ENCODE results near the gene GSK3B. TPM values are rescaled to one million over a fixed set of nuclear protein-coding genes. Genes with fewer than 3 reads are reported as not detected.

Gene GSK3B
- total and polyA plus RNA-seq, 2 experiments from 2014 or later: 18.1 to 48.8 TPM

GRCh38 chr3:119790369-119790768, 303.9 kb downstream of the GSK3B start:
- Histone ChIP-seq H3K27me3 (no peaks in the 10 kb centered on the region), H2AFZ (no peak overlapping the region), H3K4me3 (no peak overlapping the region), H3K4me1 (ENCODE audit: insufficient read depth) (peaks cover 6% of the 10 kb centered on the region), H4K20me1 (ENCODE audit: insufficient read depth, poor library complexity, severe bottlenecking) (no peaks in the 10 kb centered on the region), H3K27ac (no peak overlapping the region), H3K9me2 (replicated peaks; ENCODE audit: insufficient read depth) (no peaks in the 10 kb centered on the region), H3K79me2 (no peaks in the 10 kb centered on the region), H3K36me3 (replicated peaks; ENCODE audit: insufficient read depth, low read depth) (no peaks in the 10 kb centered on the region), H3K9me3 (ENCODE audit: low read depth) (no peaks in the 10 kb centered on the region), H3K4me2 (no peak overlapping the region)
- WGBS (ENCODE audit: low lambda C conversion rate, missing lambda C conversion rate): 93% methylated on average over 3 of the region's 3 CpGs
- no peak for TF ChIP-seq EZH2 (IDR thresholded peaks at IDR 0.05; ENCODE audit: borderline replicate concordance)
- no peak for TF ChIP-seq EZH2phosphoT487 (IDR thresholded peaks at IDR 0.05; ENCODE audit: low read depth, severe bottlenecking, unreplicated experiment)
- no peak for TF ChIP-seq CTCF (IDR thresholded peaks at IDR 0.05; ENCODE audit: poor library complexity)
- DNase-seq (ENCODE audit: low spot score): no peak

GRCh38 chr3:119786409-119786808, 307.8 kb downstream of the GSK3B start:
- TF ChIP-seq EZH2 (IDR thresholded peaks at IDR 0.05; ENCODE audit: borderline replicate concordance) (no peak), EZH2phosphoT487 (IDR thresholded peaks at IDR 0.05; ENCODE audit: low read depth, severe bottlenecking, unreplicated experiment) (no peak), CTCF (IDR thresholded peaks at IDR 0.05; ENCODE audit: poor library complexity) (no peak)
- Histone ChIP-seq H3K9me2 (replicated peaks; ENCODE audit: insufficient read depth) (no peaks in the 10 kb centered on the region), H3K27me3 (no peaks in the 10 kb centered on the region), H2AFZ (no peak overlapping the region), H3K4me1 (ENCODE audit: insufficient read depth) (no peaks in the 10 kb centered on the region), H3K36me3 (replicated peaks; ENCODE audit: insufficient read depth, low read depth) (no peaks in the 10 kb centered on the region), H3K4me2 (no peak overlapping the region), H3K79me2 (no peaks in the 10 kb centered on the region), H3K9me3 (ENCODE audit: low read depth) (no peaks in the 10 kb centered on the region), H3K27ac (no peak overlapping the region), H3K4me3 (no peak overlapping the region), H4K20me1 (ENCODE audit: insufficient read depth, poor library complexity, severe bottlenecking) (no peaks in the 10 kb centered on the region)
- WGBS (ENCODE audit: low lambda C conversion rate, missing lambda C conversion rate): 95% methylated on average over 2 of the region's 2 CpGs
- DNase-seq (ENCODE audit: low spot score): no peak

- no peak for TF ChIP-seq EZH2phosphoT487 (IDR thresholded peaks at IDR 0.05; ENCODE audit: low read depth, severe bottlenecking, unreplicated experiment)
- no peak overlapping the region for H3K4me3 ChIP-seq
- no peaks in the 10 kb centered on the region for H3K9me3 ChIP-seq (ENCODE audit: low read depth)
- WGBS (ENCODE audit: low lambda C conversion rate, missing lambda C conversion rate): 79% methylated on average over 7 of the region's 7 CpGs
- H4K20me1 ChIP-seq (ENCODE audit: insufficient read depth, poor library complexity, severe bottlenecking): no peaks in the 10 kb centered on the region
- H3K27me3 ChIP-seq: no peaks in the 10 kb centered on the region
- no peak for DNase-seq (ENCODE audit: low spot score)
- H2AFZ ChIP-seq: no peak overlapping the region
- no peak overlapping the region for H3K4me2 ChIP-seq
- no peaks in the 10 kb centered on the region for H3K9me2 ChIP-seq (replicated peaks; ENCODE audit: insufficient read depth)
- no peaks in the 10 kb centered on the region for H3K79me2 ChIP-seq
- H3K27ac ChIP-seq: no peak overlapping the region
- H3K4me1 ChIP-seq (ENCODE audit: insufficient read depth): no peaks in the 10 kb centered on the region
- no peaks in the 10 kb centered on the region for H3K36me3 ChIP-seq (replicated peaks; ENCODE audit: insufficient read depth, low read depth)
Measured at GRCh38 chr3:119783883-119784282, 310.4 kb downstream of the GSK3B start.

GRCh38 chr3:119783255-119783654, 311.0 kb downstream of the GSK3B start:
- Histone ChIP-seq H3K27ac (no peak overlapping the region), H3K4me2 (no peak overlapping the region), H3K27me3 (no peaks in the 10 kb centered on the region), H4K20me1 (ENCODE audit: insufficient read depth, poor library complexity, severe bottlenecking) (no peaks in the 10 kb centered on the region), H3K4me3 (no peak overlapping the region), H3K36me3 (replicated peaks; ENCODE audit: insufficient read depth, low read depth) (no peaks in the 10 kb centered on the region), H3K79me2 (no peaks in the 10 kb centered on the region), H3K4me1 (ENCODE audit: insufficient read depth) (no peaks in the 10 kb centered on the region), H3K9me2 (replicated peaks; ENCODE audit: insufficient read depth) (no peaks in the 10 kb centered on the region), H3K9me3 (ENCODE audit: low read depth) (no peaks in the 10 kb centered on the region), H2AFZ (no peak overlapping the region)
- TF ChIP-seq CTCF (IDR thresholded peaks at IDR 0.05; ENCODE audit: poor library complexity): no peak
- TF ChIP-seq EZH2phosphoT487 (IDR thresholded peaks at IDR 0.05; ENCODE audit: low read depth, severe bottlenecking, unreplicated experiment): no peak
- TF ChIP-seq EZH2 (IDR thresholded peaks at IDR 0.05; ENCODE audit: borderline replicate concordance): no peak
- 96% methylated on average over 2 of the region's 2 CpGs for WGBS (ENCODE audit: low lambda C conversion rate, missing lambda C conversion rate)
- no peak for DNase-seq (ENCODE audit: low spot score)

Data from hepatocyte (in vitro differentiated cells).